ENCODE measurements around the gene GFPT2.

The GFPT2 gene

GRCh38 chr5:180353048-180353979 is at the start of gene GFPT2:
GFPT2 (minus strand) TSS chr5:180353336; CDS start chr5:180353217, 119 bp downstream.
- DNase-seq (ENCODE audit: low read depth), result peak; percentile 77

GRCh38 chr5:180402716-180403115 is 49.6 kb upstream of the GFPT2 start:
- no peak for DNase-seq (ENCODE audit: low read depth)

GRCh38 chr5:180401229-180401907 is 48.2 kb upstream of the GFPT2 start:
- no peak for DNase-seq (ENCODE audit: low read depth)

- no peak for DNase-seq (ENCODE audit: low read depth)
Observed at GRCh38 chr5:180400416-180400815, 47.3 kb upstream of the GFPT2 start.

- no peak for DNase-seq (ENCODE audit: low read depth)
Observed at GRCh38 chr5:180399401-180400215, 46.5 kb upstream of the GFPT2 start.

- no peak for DNase-seq (ENCODE audit: low read depth)
Observed at GRCh38 chr5:180396926-180397325, 43.8 kb upstream of the GFPT2 start.

- no peak for DNase-seq (ENCODE audit: low read depth)
Observed at GRCh38 chr5:180395540-180396274, 42.6 kb upstream of the GFPT2 start.

- no peak for DNase-seq (ENCODE audit: low read depth)
Observed at GRCh38 chr5:180394031-180394636, 41.0 kb upstream of the GFPT2 start.

GRCh38 chr5:180391276-180391675 is 38.1 kb upstream of the GFPT2 start:
- no peak for DNase-seq (ENCODE audit: low read depth)

- DNase-seq (ENCODE audit: low read depth), result no peak
Observed at GRCh38 chr5:180390441-180391190, 37.5 kb upstream of the GFPT2 start.

GRCh38 chr5:180389252-180390101 is 36.3 kb upstream of the GFPT2 start:
- DNase-seq (ENCODE audit: low read depth), result no peak

- DNase-seq (ENCODE audit: low read depth), result no peak
Observed at GRCh38 chr5:180387798-180388197, 34.7 kb upstream of the GFPT2 start.

GRCh38 chr5:180382926-180383325 is 29.8 kb upstream of the GFPT2 start:
- no peak for DNase-seq (ENCODE audit: low read depth)

GRCh38 chr5:180381851-180382480 is 28.8 kb upstream of the GFPT2 start:
- DNase-seq (ENCODE audit: low read depth), result no peak

GRCh38 chr5:180381428-180381827 is 28.3 kb upstream of the GFPT2 start:
- DNase-seq (ENCODE audit: low read depth), result no peak

GRCh38 chr5:180380856-180381255 is 27.7 kb upstream of the GFPT2 start:
- no peak for DNase-seq (ENCODE audit: low read depth)

GRCh38 chr5:180380441-180380840 is 27.3 kb upstream of the GFPT2 start:
- no peak for DNase-seq (ENCODE audit: low read depth)

GRCh38 chr5:180379355-180380070 is 26.4 kb upstream of the GFPT2 start:
- DNase-seq (ENCODE audit: low read depth), result no peak

Data from EH (cell line).